ENCODE measurements around the gene ACY1. TPM values are rescaled to one million over a fixed set of nuclear protein-coding genes. Genes with fewer than 3 reads are reported as not detected.
A peak's percentile ranks its signal among the peaks of the same experiment; 100 is the strongest.

Gene ACY1
- total and polyA plus RNA-seq, 2 of the 13 experiments (the other 11 are each of a cell fraction or from before 2014, with no cell fraction given), result 113 to 162 TPM

DNA sequence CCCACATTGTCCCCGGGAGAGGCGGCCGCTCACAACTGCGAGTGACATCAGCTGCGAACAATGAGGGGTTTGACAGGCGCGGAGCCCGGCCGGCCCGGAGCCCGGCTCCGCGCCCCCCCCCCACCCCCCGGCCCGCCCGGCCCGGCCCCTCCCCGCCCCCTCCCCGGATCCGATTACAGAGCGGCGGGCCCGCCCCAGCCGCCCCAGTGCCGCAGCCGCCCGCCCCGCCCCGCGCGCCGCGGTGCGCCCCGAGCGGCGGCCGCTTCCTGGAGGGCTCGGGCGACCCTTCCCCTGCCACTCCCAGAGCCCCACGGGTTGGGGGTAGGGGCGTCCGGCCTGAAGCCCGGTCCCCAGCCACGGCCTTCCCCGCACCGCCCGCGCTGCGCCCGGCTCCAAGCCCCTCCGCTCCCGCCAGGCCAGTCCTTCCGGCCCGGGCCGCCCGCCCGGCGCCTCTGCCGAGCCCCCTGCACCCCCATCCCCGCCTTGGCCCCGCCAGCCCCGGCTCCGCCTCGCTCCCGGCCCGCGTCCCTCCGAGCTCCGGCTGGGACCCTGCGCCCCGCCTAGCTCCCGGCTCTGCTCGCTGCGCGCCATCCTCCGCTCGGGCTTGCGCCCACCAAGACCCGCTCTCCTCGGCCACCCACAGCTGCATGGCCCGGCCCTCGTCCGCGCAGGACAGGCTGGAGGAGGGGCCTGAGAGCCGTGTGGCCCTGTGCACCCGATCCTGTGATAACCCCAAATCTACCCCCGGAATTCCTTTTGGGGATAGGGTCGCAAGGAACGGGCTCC is 15.8 kb upstream of the ACY1 start, which contains the start of gene PCBP4 (continued):
- TF ChIP-seq REST (IDR thresholded peaks at IDR 0.05; ENCODE audit: borderline replicate concordance in 1 of 2, low read depth in 1 of 2, low read length in 2 of 2) (no peak), ARHGAP35 (CRISPR knock-in tag; IDR thresholded peaks at IDR 0.05; ENCODE audit: borderline replicate concordance) (no peak), SMAD3 (CRISPR knock-in tag; IDR thresholded peaks at IDR 0.05) (no peak), ZNF317 (CRISPR knock-in tag; IDR thresholded peaks at IDR 0.05) (no peak), REXO4 (CRISPR knock-in tag; IDR thresholded peaks at IDR 0.05; ENCODE audit: borderline replicate concordance) (no peak), XBP1 (CRISPR knock-in tag; IDR thresholded peaks at IDR 0.05) (no peak), ZNF576 (CRISPR knock-in tag; IDR thresholded peaks at IDR 0.05) (no peak), RFXAP (CRISPR knock-in tag; IDR thresholded peaks at IDR 0.05; ENCODE audit: borderline replicate concordance) (no peak), ZNF224 (CRISPR knock-in tag; IDR thresholded peaks at IDR 0.05) (no peak), ZNF782 (CRISPR knock-in tag; IDR thresholded peaks at IDR 0.05; ENCODE audit: borderline replicate concordance) (no peak), ZNF205 (CRISPR knock-in tag; IDR thresholded peaks at IDR 0.05) (no peak), MTERF4 (CRISPR knock-in tag; IDR thresholded peaks at IDR 0.05) (0 out of 2 replicates have a peak, but pooled peaks have one; percentile 52), ZNF672 (CRISPR knock-in tag; IDR thresholded peaks at IDR 0.05) (no peak), ZNF768 (CRISPR knock-in tag; IDR thresholded peaks at IDR 0.05) (peak; percentile 54; the same call in 1 of the 2 replicates), TBX2 (CRISPR knock-in tag; IDR thresholded peaks at IDR 0.05; ENCODE audit: borderline replicate concordance) (no peak), ERF (CRISPR knock-in tag; IDR thresholded peaks at IDR 0.05) (no peak; the same call in 1 of the 2 replicates), FOXK1 (CRISPR knock-in tag; IDR thresholded peaks at IDR 0.05; ENCODE audit: borderline replicate concordance, low read depth) (no peak), KAT7 (CRISPR knock-in tag; IDR thresholded peaks at IDR 0.05; ENCODE audit: borderline replicate concordance) (no peak; the same call in 1 of the 2 replicates), KLF16 (CRISPR knock-in tag; IDR thresholded peaks at IDR 0.05) (no peak; a peak in 1 of 4 replicates)
- TF ChIP-seq, protein P1, sequence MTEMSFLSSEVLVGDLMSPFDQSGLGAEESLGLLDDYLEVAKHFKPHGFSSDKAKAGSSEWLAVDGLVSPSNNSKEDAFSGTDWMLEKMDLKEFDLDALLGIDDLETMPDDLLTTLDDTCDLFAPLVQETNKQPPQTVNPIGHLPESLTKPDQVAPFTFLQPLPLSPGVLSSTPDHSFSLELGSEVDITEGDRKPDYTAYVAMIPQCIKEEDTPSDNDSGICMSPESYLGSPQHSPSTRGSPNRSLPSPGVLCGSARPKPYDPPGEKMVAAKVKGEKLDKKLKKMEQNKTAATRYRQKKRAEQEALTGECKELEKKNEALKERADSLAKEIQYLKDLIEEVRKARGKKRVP (CRISPR knock-in tag; IDR thresholded peaks at IDR 0.05), result no peak

All from HepG2 (cell line).